OCI-LY7 (cell line): ENCODE measurements around the gene PLK5.

Experiments
- CTCF ChIP-seq: fragments of 200-600 bp; sonication (generic); conservative IDR thresholded peaks from 2 replicates; pipeline ENCODE4 v1.5.1; 2014; ENCODE audit warnings: mild to moderate bottlenecking, antibody characterized with exemption, low read length, moderate library complexity, mixed read lengths
- EZH2phosphoT487 ChIP-seq: fragments of 200-600 bp; sonication (generic); IDR thresholded peaks from 2 replicates; pipeline ENCODE4 v1.6.1; 2018; ENCODE audit warnings: low read depth, borderline replicate concordance, mild to moderate bottlenecking, mixed run types, antibody characterized with exemption, low read length, moderate library complexity, mixed read lengths

- TF ChIP-seq EZH2phosphoT487 (no peak), CTCF (no peak)
Measured at GRCh38 chr19:1507763-1508506, 15.9 kb upstream of the PLK5 start.
